Measurements from ENCODE around the gene CNTNAP2. TPM values are rescaled to one million over a fixed set of nuclear protein-coding genes. Genes with fewer than 3 reads are reported as not detected.

The CNTNAP2 gene
- total RNA-seq, 1 experiment from 2014 or later = 64.5 TPM

DNA sequence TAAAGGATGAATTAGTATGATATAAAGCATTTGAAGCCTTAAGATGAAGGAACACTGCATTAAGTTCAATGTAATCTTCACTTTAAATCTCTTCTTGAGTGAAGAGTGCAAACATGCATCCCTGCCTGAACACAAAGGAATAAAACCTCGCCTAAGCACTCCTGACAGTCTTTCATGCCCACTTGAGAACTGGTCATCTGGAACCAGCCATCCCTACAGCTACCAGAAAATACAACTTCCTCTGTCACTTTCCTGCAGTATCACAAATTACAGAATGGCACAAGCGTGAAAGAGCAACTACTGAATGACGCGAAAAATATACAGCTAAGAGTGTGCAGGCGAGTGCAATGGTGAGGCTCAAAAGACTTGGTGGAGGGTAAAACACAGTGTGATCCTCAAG, 1079.9 kb downstream of the CNTNAP2 start:
- no peak overlapping the region for H3K4me2 ChIP-seq (ENCODE audit: insufficient read depth, insufficient read length, low read length)
- H3K27ac ChIP-seq (ENCODE audit: insufficient read length, low read depth, low read length) = no peak overlapping the region
- no peak overlapping the region for H3K56ac ChIP-seq (ENCODE audit: insufficient read length, low read depth, low read length)

More for the DNA sequence above, 1079.9 kb downstream of the CNTNAP2 start:
- no peak overlapping the region for H4K8ac ChIP-seq (replicated peaks; ENCODE audit: insufficient read length, low read depth, low read length)
- H3K23ac ChIP-seq (ENCODE audit: insufficient read length, low read depth, low read length) = no peak overlapping the region
- no peak overlapping the region for H2AFZ ChIP-seq (ENCODE audit: low read length)
- no peak overlapping the region for H2AK5ac ChIP-seq (ENCODE audit: insufficient read length, low read length)
- no peak overlapping the region for H3K9ac ChIP-seq (ENCODE audit: extremely low read depth, insufficient read length, low read length)
- no peak overlapping the region for H2BK12ac ChIP-seq (ENCODE audit: insufficient read length, low read depth, low read length)
- TF ChIP-seq, protein P1, sequence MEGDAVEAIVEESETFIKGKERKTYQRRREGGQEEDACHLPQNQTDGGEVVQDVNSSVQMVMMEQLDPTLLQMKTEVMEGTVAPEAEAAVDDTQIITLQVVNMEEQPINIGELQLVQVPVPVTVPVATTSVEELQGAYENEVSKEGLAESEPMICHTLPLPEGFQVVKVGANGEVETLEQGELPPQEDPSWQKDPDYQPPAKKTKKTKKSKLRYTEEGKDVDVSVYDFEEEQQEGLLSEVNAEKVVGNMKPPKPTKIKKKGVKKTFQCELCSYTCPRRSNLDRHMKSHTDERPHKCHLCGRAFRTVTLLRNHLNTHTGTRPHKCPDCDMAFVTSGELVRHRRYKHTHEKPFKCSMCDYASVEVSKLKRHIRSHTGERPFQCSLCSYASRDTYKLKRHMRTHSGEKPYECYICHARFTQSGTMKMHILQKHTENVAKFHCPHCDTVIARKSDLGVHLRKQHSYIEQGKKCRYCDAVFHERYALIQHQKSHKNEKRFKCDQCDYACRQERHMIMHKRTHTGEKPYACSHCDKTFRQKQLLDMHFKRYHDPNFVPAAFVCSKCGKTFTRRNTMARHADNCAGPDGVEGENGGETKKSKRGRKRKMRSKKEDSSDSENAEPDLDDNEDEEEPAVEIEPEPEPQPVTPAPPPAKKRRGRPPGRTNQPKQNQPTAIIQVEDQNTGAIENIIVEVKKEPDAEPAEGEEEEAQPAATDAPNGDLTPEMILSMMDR (conservative IDR thresholded peaks at IDR 0.05) = no peak
- Mint-ChIP-seq H3K36me3 (ENCODE audit: insufficient read depth in 1 of 3, low read depth in 3 of 3) (no peaks in the 10 kb centered on the region; a peak in 1 of 7 replicates), H3K4me1 (peaks cover 10 to 15% of the 10 kb centered on the region in 2 experiments), H3K4me3 (no peak overlapping the region), H3K9me3 (no peaks in the 10 kb centered on the region), H3K27me3 (ENCODE audit: low read depth) (no peaks in the 10 kb centered on the region), H3K27ac (no peak overlapping the region; a peak in 1 of 7 replicates)
- no peak overlapping the region for H4K5ac ChIP-seq (ENCODE audit: insufficient read length, low read depth, low read length)
- no peak overlapping the region for H2BK20ac ChIP-seq (ENCODE audit: low read depth, low read length, poor library complexity, severe bottlenecking)
- H3K4me1 ChIP-seq (ENCODE audit: insufficient read depth, low read length) = no peaks in the 10 kb centered on the region; the same call in 1 of the 2 replicates
- H3K27me3 ChIP-seq (ENCODE audit: insufficient read depth, low read length) = no peaks in the 10 kb centered on the region
- no peak overlapping the region for H3K18ac ChIP-seq (ENCODE audit: insufficient read length, low read depth, low read length)
- no peak overlapping the region for H2BK5ac ChIP-seq (ENCODE audit: insufficient read length, low read length)
- H4K91ac ChIP-seq (ENCODE audit: insufficient read length, low read depth, low read length) = no peak overlapping the region
- no peak overlapping the region; the same call in 1 of the 2 replicates for H2BK15ac ChIP-seq (ENCODE audit: low read depth, low read length)
- DNase-seq = no peak
- no CpG with 5 or more reads among the region's 5 CpGs for WGBS (ENCODE audit: extremely low coverage, insufficient read length, low lambda C conversion rate)
- no peaks in the 10 kb centered on the region for H3K9me3 ChIP-seq (ENCODE audit: control insufficient read depth, low read depth, low read length)
- H2BK120ac ChIP-seq (ENCODE audit: low read depth, low read length, poor library complexity, severe bottlenecking) = no peak overlapping the region
- no peaks in the 10 kb centered on the region for H3K79me2 ChIP-seq (ENCODE audit: insufficient read depth, low read length)
- H3K4ac ChIP-seq (ENCODE audit: low read depth, low read length) = no peak overlapping the region
- H3T11ph ChIP-seq (ENCODE audit: low read length) = no peak overlapping the region
- H4K20me1 ChIP-seq (ENCODE audit: control insufficient read depth, insufficient read depth, insufficient read length) = no peaks in the 10 kb centered on the region
- no peaks in the 10 kb centered on the region for H3K23me2 ChIP-seq (ENCODE audit: insufficient read length, low read depth, low read length, poor library complexity, severe bottlenecking)
- no peaks in the 10 kb centered on the region for H3K79me1 ChIP-seq (ENCODE audit: insufficient read depth, low read depth, low read length, poor library complexity, severe bottlenecking)
- H3K14ac ChIP-seq (ENCODE audit: insufficient read depth, low read length) = no peak overlapping the region
